ENCODE measurements around the gene SORL1-AS1.

The SORL1-AS1 gene

GRCh38 chr11:121394785-121395184 lies 58.0 kb downstream of the SORL1-AS1 start:
- no peak for DNase-seq (ENCODE audit: low read depth in 1 of 2, low spot score in 1 of 2)

- DNase-seq (ENCODE audit: low read depth in 1 of 2, low spot score in 1 of 2): no peak
Measured at GRCh38 chr11:121393855-121394254, 58.9 kb downstream of the SORL1-AS1 start.

- no peak for DNase-seq (ENCODE audit: low read depth in 1 of 2, low spot score in 1 of 2)
Measured at GRCh38 chr11:121391914-121392313, 60.9 kb downstream of the SORL1-AS1 start.

GRCh38 chr11:121389651-121390050 lies 63.1 kb downstream of the SORL1-AS1 start:
- DNase-seq (ENCODE audit: low read depth in 1 of 2, low spot score in 1 of 2): no peak

All from stimulated activated CD4-positive, alpha-beta T cell treated with anti-CD3 and anti-CD28 coated beads, Interleukin-15, amount 100 ng/mL, for 1 hour (primary cell).